Stimulated activated naive CD8-positive, alpha-beta T cell treated with anti-CD3 and anti-CD28 coated beads, Interleukin-15, amount 100 ng/mL, for 72 hours (primary cell): ENCODE results near the gene CD34.

Experiments used
- ATAC-seq: fragments of 150-1000 bp; cut with Tn5 transposase; 2 replicates; pipeline ENCODE4 v1.10.0; 2021; ENCODE audit warnings: mild to moderate bottlenecking, moderate library complexity
- DNase-seq, 2 donors: peaks; one replicate each; pipeline ENCODE4 v3.0.0; 2021 to 2022
- H3K27ac Mint-ChIP-seq, 2 donors: one replicate each; pipeline ENCODE4 v1.8.0; 2022; ENCODE audit warnings: mild to moderate bottlenecking in 2 of 2, mixed read lengths in 2 of 2, moderate library complexity in 2 of 2
- H3K27me3 Mint-ChIP-seq: one replicate; pipeline ENCODE4 v1.8.0; 2022; ENCODE audit warnings: mixed read lengths
- H3K4me1 Mint-ChIP-seq: one replicate; pipeline ENCODE4 v1.8.0; 2022; ENCODE audit warnings: mild to moderate bottlenecking, mixed read lengths
- H3K4me3 Mint-ChIP-seq, 2 donors: one replicate each; pipeline ENCODE4 v1.8.0; 2022; ENCODE audit warnings: mild to moderate bottlenecking in 2 of 2, mixed read lengths in 2 of 2, moderate library complexity in 1 of 2
- H3K9me3 Mint-ChIP-seq, 2 donors: one replicate each; pipeline ENCODE4 v1.8.0; 2022; ENCODE audit warnings: mixed read lengths in 2 of 2

CD34 gene

GRCh38 chr1:207910591-207911354, at the start of gene CD34:
Gene CD34 (minus strand): TSS chr1:207911125. CDS start chr1:207911080, 45 bp downstream.
- Mint-ChIP-seq H3K9me3 (no peaks in the 10 kb centered on the region), H3K27me3 (peaks cover 80% of the 10 kb centered on the region), H3K27ac (no peak within 1 kb of the TSS), H3K4me1 (peaks cover 23% of the 10 kb centered on the region), H3K4me3 (peak within 1 kb of the TSS; percentile 71 to 74)
- peak; percentile 85 for ATAC-seq
- DNase-seq, result peak in 1 of 2 donors; percentile 26

DNA sequence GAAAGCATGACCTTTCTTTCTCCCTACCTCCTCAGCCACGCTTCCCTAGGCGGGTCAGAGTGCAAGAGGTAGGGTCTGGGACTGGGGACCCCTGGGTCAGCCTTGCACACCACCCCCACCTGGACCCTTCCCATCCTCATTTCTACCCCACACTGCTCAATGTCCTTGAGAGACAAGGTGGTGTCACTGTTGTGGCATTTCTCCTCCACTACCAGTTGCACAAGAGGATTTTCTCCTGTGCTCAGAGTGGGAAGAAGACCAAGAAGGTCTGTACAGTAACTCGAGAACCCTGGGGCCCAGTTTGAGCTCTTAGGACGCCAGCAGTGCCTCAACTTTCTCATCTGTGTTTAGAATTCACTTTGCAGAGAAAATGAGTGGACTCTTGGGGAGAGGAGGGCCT, 49.4 kb upstream of the CD34 start:
- no peak for DNase-seq
- H3K27me3 Mint-ChIP-seq, result peaks cover 68% of the 10 kb centered on the region

DNA sequence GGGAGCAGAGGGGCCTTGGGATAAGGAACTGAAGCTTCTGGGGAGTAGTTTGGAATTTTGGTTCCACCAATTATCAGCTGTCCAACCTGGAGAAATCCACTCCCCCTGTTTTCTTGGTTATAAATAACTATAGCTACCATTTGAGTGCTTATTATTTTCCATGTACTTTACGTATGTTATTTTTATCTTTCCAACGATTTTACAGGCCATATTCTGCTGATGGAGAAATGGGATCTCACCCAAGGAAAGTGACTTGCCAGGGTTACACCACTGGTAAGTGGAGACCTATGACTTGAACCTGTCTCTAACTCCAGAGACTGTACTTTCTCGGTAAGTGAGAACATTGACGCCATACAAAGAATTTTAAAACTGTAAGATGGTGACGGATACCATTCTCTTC, 49.0 kb upstream of the CD34 start:
- peaks cover 68% of the 10 kb centered on the region for H3K27me3 Mint-ChIP-seq
- DNase-seq (no peak), ATAC-seq (no peak)
- peaks cover 26% of the 10 kb centered on the region for H3K4me1 Mint-ChIP-seq
- H3K27ac Mint-ChIP-seq, result no peak overlapping the region
- H3K4me3 Mint-ChIP-seq, result peak overlapping the region in 1 of 2 donors; percentile 83
- H3K9me3 Mint-ChIP-seq, result no peaks in the 10 kb centered on the region

More for the DNA sequence above, 49.4 kb upstream of the CD34 start:
- H3K27ac Mint-ChIP-seq, result no peak overlapping the region
- ATAC-seq, result no peak
- H3K4me3 Mint-ChIP-seq, result no peak overlapping the region
- H3K9me3 Mint-ChIP-seq, result no peaks in the 10 kb centered on the region
- peaks cover 26% of the 10 kb centered on the region for H3K4me1 Mint-ChIP-seq

- DNase-seq (peak in 1 of 2 donors; percentile 45), ATAC-seq (peak; percentile 44)
- no peaks in the 10 kb centered on the region for H3K9me3 Mint-ChIP-seq
- H3K27me3 Mint-ChIP-seq, result peaks cover 68% of the 10 kb centered on the region
- no peak overlapping the region for H3K27ac Mint-ChIP-seq
- peaks cover 26% of the 10 kb centered on the region for H3K4me1 Mint-ChIP-seq
- H3K4me3 Mint-ChIP-seq, result peak overlapping the region; percentile 63 to 83
Measured at GRCh38 chr1:207959141-207959825, 48.4 kb upstream of the CD34 start.

- Mint-ChIP-seq H3K27me3 (peaks cover 68% of the 10 kb centered on the region), H3K4me3 (peak overlapping the region; percentile 60 to 83), H3K27ac (no peak overlapping the region), H3K4me1 (peaks cover 22% of the 10 kb centered on the region), H3K9me3 (no peaks in the 10 kb centered on the region)
- ATAC-seq (no peak), DNase-seq (no peak)
Measured at GRCh38 chr1:207958376-207959139, 47.6 kb upstream of the CD34 start.

GRCh38 chr1:207956986-207957385, 46.1 kb upstream of the CD34 start:
- H3K4me1 Mint-ChIP-seq, result peaks cover 9% of the 10 kb centered on the region
- no peak for DNase-seq
- peak overlapping the region in 1 of 2 donors; percentile 28 for H3K27ac Mint-ChIP-seq
- no peak overlapping the region for H3K4me3 Mint-ChIP-seq
- no peaks in the 10 kb centered on the region for H3K9me3 Mint-ChIP-seq
- no peak for ATAC-seq
- peaks cover 58% of the 10 kb centered on the region for H3K27me3 Mint-ChIP-seq

DNA sequence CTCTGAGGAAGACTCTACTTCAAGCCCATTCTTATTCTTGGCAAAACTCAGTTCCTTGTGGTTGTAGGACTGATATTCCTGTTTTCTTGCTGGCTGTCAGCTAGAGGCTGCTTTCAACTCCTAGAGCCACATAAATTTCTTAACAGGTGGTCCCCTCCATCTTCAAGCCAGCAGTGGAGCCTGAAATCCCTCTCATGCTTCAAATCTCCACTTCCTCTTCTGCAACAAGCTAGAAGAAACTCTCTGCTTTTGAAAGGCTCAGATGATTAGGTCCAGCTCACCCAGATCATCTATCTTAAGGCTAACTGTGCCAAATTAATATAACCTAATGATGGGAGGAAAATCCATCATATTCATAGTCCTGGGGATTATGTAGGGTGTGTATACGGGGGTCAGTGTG, 43.2 kb upstream of the CD34 start:
- Mint-ChIP-seq H3K27me3 (peaks cover 34% of the 10 kb centered on the region), H3K4me3 (no peak overlapping the region)

DNA sequence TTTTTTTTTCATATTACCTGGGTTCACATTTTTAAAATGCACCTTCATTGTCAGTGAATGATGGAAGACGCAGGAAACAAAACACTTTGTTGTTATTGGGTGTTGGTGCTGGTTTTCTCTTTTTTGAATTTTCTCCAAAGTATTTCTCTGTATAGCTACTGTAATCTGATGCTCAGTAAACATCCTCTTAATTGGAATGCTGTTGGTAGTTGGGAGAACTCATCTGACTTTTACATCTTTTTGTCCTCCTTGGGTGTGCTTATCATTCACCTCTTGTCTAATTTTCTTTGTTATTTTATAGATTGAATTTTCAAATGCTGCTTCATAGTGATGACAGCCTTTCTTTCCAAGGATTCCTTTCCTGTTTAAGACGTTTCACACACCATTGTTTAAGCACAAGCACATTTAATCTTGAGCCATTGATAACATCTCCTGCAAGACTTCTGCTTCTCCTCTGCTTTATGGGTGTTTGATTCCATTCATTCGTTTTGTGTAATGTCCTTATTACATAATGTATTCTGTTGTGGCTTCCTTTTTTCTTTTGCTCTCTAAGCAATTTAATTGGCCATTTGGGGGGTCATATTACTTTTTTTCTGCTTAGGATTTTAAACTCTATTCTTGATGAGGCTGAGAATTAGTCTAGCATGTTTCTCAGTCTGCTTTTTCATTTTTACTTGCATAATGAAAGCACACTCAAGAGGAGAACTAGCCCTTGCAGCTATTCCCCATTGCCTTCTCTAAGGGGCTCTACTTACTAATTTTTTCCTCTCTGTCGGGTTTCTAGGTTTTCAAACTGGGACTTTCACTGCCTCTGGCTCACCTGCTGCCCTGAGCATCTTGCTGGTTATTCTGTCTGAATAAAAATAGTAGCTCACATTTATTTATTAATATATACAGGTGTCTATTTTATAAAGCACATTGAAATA, 42.0 kb upstream of the CD34 start:
- H3K27ac Mint-ChIP-seq, result no peak overlapping the region
- no peak overlapping the region for H3K4me3 Mint-ChIP-seq
- H3K4me1 Mint-ChIP-seq, result no peaks in the 10 kb centered on the region
- no peak for DNase-seq
- no peaks in the 10 kb centered on the region for H3K9me3 Mint-ChIP-seq
- no peak for ATAC-seq
- H3K27me3 Mint-ChIP-seq, result peaks cover 21% of the 10 kb centered on the region

More for the DNA sequence above, 43.2 kb upstream of the CD34 start:
- DNase-seq (no peak), ATAC-seq (no peak)
- Mint-ChIP-seq H3K9me3 (no peaks in the 10 kb centered on the region), H3K4me1 (peaks cover 5% of the 10 kb centered on the region), H3K27ac (no peak overlapping the region)

- no peak overlapping the region for H3K4me3 Mint-ChIP-seq
- peaks cover 9% of the 10 kb centered on the region for H3K27me3 Mint-ChIP-seq
- DNase-seq (no peak), ATAC-seq (no peak)
- no peaks in the 10 kb centered on the region for H3K4me1 Mint-ChIP-seq
- no peak overlapping the region for H3K27ac Mint-ChIP-seq
- H3K9me3 Mint-ChIP-seq, result no peaks in the 10 kb centered on the region
Measured at GRCh38 chr1:207951652-207952051, 40.7 kb upstream of the CD34 start.

DNA sequence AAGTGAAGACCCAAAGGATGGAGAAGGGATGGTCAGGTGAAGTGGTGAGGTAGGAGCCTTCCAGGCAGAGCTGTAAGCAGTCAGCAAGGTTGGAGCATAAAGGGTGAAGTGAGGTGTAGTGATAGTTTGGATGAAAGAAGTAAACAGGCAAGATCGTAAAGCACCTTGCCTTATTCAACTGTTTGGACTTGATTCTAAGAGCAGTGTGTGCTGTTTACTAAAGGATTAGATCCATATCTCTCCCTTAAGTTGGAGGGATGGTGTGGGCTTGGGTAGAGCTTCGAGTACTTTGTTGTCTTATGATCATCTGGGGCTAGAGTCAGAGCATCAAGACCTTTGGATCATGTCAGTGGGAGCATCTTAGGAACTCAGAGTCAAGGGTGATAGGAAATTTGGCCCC, 39.8 kb upstream of the CD34 start:
- Mint-ChIP-seq H3K27ac (no peak overlapping the region), H3K27me3 (peaks cover under 1% of the 10 kb centered on the region), H3K9me3 (no peaks in the 10 kb centered on the region), H3K4me1 (no peaks in the 10 kb centered on the region), H3K4me3 (no peak overlapping the region)
- ATAC-seq (no peak), DNase-seq (no peak)

GRCh38 chr1:207949571-207950195, 38.8 kb upstream of the CD34 start:
- Mint-ChIP-seq H3K27me3 (no peaks in the 10 kb centered on the region), H3K27ac (no peak overlapping the region), H3K9me3 (no peaks in the 10 kb centered on the region), H3K4me3 (no peak overlapping the region), H3K4me1 (no peaks in the 10 kb centered on the region)
- no peak for DNase-seq
- no peak for ATAC-seq

GRCh38 chr1:207948536-207949250, 37.8 kb upstream of the CD34 start:
- H3K4me1 Mint-ChIP-seq, result no peaks in the 10 kb centered on the region
- no peaks in the 10 kb centered on the region for H3K9me3 Mint-ChIP-seq
- no peak for ATAC-seq
- no peak for DNase-seq
- no peaks in the 10 kb centered on the region for H3K27me3 Mint-ChIP-seq
- no peak overlapping the region for H3K4me3 Mint-ChIP-seq
- no peak overlapping the region for H3K27ac Mint-ChIP-seq

GRCh38 chr1:207946756-207947155, 35.8 kb upstream of the CD34 start:
- no peaks in the 10 kb centered on the region for H3K4me1 Mint-ChIP-seq
- no peaks in the 10 kb centered on the region for H3K9me3 Mint-ChIP-seq
- DNase-seq, result no peak
- no peak for ATAC-seq
- peaks cover 8% of the 10 kb centered on the region for H3K27me3 Mint-ChIP-seq
- H3K4me3 Mint-ChIP-seq, result no peak overlapping the region
- H3K27ac Mint-ChIP-seq, result no peak overlapping the region

- DNase-seq, result no peak
- no peak overlapping the region for H3K4me3 Mint-ChIP-seq
Measured at GRCh38 chr1:207944571-207944970, 33.6 kb upstream of the CD34 start.

More at GRCh38 chr1:207944571-207944970, 33.6 kb upstream of the CD34 start:
- Mint-ChIP-seq H3K27ac (no peak overlapping the region), H3K4me1 (no peaks in the 10 kb centered on the region), H3K9me3 (no peaks in the 10 kb centered on the region), H3K27me3 (peaks cover 27% of the 10 kb centered on the region)
- no peak for ATAC-seq
